CD4-positive, alpha-beta T cell (primary cell): ENCODE results near the gene FBRSL1. TPM values are rescaled to one million over a fixed set of nuclear protein-coding genes. Genes with fewer than 3 reads are reported as not detected.
"Not testable (repeated sequence)": the region's sequence is repeated elsewhere in the genome, so short reads cannot be mapped to it uniquely, and the experiment has no call there.

Experiments
- ATAC-seq: fragments of 200-7000 bp; cut with Tn5 transposase; one replicate; pipeline ENCODE4 v1.10.0; 2022; ENCODE audit warnings: mild to moderate bottlenecking; ENCODE audit not compliant: poor library complexity
- CTCF ChIA-PET: fragments of 350-600 bp; sonication (Branson Sonifier 250); formaldehyde crosslinking; loops from one replicate; lab custom pipeline; 2021; ENCODE audit warnings: antibody characterized with exemption, inconsistent platforms; lab: Charles Lee
- POLR2A ChIA-PET: fragments of 350-600 bp; sonication (Branson Sonifier 250); formaldehyde crosslinking; loops from one replicate; lab custom pipeline; 2021; ENCODE audit warnings: antibody characterized with exemption, inconsistent platforms; lab: Charles Lee
- DNase-seq, 14 experiments: peaks; one replicate each; pipeline ENCODE4 v3.0.0-alpha.2; 2013 to 2020; ENCODE audit warnings: mixed read lengths in 2 of 14
- H3K27ac ChIP-seq, 2 donors: one replicate each; pipeline versions ENCODE4 v1.5.1 to v1.7.0; 2013; ENCODE audit warnings: low read length in 2 of 2, low read depth in 1 of 2, mild to moderate bottlenecking in 1 of 2
- H3K27me3 ChIP-seq, 2 experiments: 1 replicate in 1 of 2; 2 replicates in 1 of 2; pipeline versions ENCODE4 v1.6.1 to v1.7.0; 2013; ENCODE audit warnings: low read length in 2 of 2, control low read depth in 1 of 2, mild to moderate bottlenecking in 1 of 2, moderate library complexity in 1 of 2; ENCODE audit not compliant: insufficient read depth in 2 of 2, control insufficient read depth in 1 of 2
- H3K36me3 ChIP-seq: one replicate; pipeline ENCODE4 v1.6.1; 2013; ENCODE audit warnings: low read length, control low read depth; ENCODE audit not compliant: insufficient read depth
- H3K4me1 ChIP-seq: one replicate; pipeline ENCODE4 v1.6.1; 2013; ENCODE audit warnings: low read length, control low read depth; ENCODE audit not compliant: insufficient read depth
- H3K4me3 ChIP-seq: one replicate; pipeline ENCODE4 v1.5.1; 2013; ENCODE audit warnings: mild to moderate bottlenecking, low read length, moderate library complexity
- H3K9me3 ChIP-seq, 2 experiments: 1 replicate in 1 of 2; 2 replicates in 1 of 2; pipeline versions ENCODE4 v1.6.1 to v1.7.0; 2013; ENCODE audit warnings: low read length in 2 of 2, mild to moderate bottlenecking in 2 of 2, control low read depth in 1 of 2, moderate library complexity in 1 of 2; ENCODE audit not compliant: control insufficient read depth in 1 of 2, insufficient read depth in 1 of 2
- H3K27ac Mint-ChIP-seq: one replicate; pipeline ENCODE4 v1.8.0; 2020; ENCODE audit warnings: mixed read lengths
- H3K27me3 Mint-ChIP-seq: one replicate; pipeline ENCODE4 v1.8.0; 2021; ENCODE audit warnings: mixed read lengths
- H3K36me3 Mint-ChIP-seq: one replicate; pipeline ENCODE4 v1.8.0; 2021; ENCODE audit warnings: low read depth, mixed read lengths
- H3K4me1 Mint-ChIP-seq: one replicate; pipeline ENCODE4 v1.8.0; 2021; ENCODE audit warnings: low read depth, mixed read lengths
- H3K4me3 Mint-ChIP-seq: one replicate; pipeline ENCODE4 v1.8.0; 2020; ENCODE audit warnings: mild to moderate bottlenecking, mixed read lengths
- H3K9me3 Mint-ChIP-seq: one replicate; pipeline ENCODE4 v1.8.0; 2020; ENCODE audit warnings: mixed read lengths
- CTCF ChIP-seq: fragments of 200-600 bp; IDR thresholded peaks from one replicate; pipeline ENCODE4 v1.8.0; 2022; ENCODE audit warnings: antibody characterized with exemption, mild to moderate bottlenecking
- intact Hi-C, 2 experiments: fragments of 100-400 bp; cut with DNase I in 1 of 2; cut with micrococcal nuclease in 1 of 2; formaldehyde crosslinking; loops; one replicate each; pipeline versions ENCODE4 v1.15.1 to v1.9.0; 2023 to 2025; cut with DNase I, micrococcal nuclease
- total RNA-seq, 174 experiments: library from RNA in 2 of 174; stranded (reverse) in 2 of 174; gene quantifications; one replicate each; pipeline ENCODE4 v1.2.3 and lab custom pipeline; 2021 to 2026

The FBRSL1 gene
- total RNA-seq, 2 experiments from 2014 or later = 75.8 to 80.7 TPM

- CTCF ChIA-PET = no interaction called here
- Mint-ChIP-seq H3K36me3 (peaks cover 13% of the 10 kb centered on the region), H3K4me1 (no peaks in the 10 kb centered on the region), H3K9me3 (no peaks in the 10 kb centered on the region), H3K27me3 (no peaks in the 10 kb centered on the region), H3K4me3 (no peak overlapping the region), H3K27ac (no peak overlapping the region)
- peaks cover 17% of the 10 kb centered on the region for H3K36me3 ChIP-seq
- ATAC-seq = no peak
- POLR2A ChIA-PET = no interaction called here
- DNase-seq = no peak
- no peak overlapping the region for H3K4me3 ChIP-seq
- H3K4me1 ChIP-seq = no peaks in the 10 kb centered on the region
- peaks cover 0 to 20% of the 10 kb centered on the region in 2 experiments for H3K9me3 ChIP-seq
- intact Hi-C loops = no loop called here
- no peaks in the 10 kb centered on the region for H3K27me3 ChIP-seq
- TF ChIP-seq CTCF = no peak
- no peak overlapping the region for H3K27ac ChIP-seq
Measured at GRCh38 chr12:132530851-132531250, 40.9 kb downstream of the FBRSL1 start.

GRCh38 chr12:132532711-132533583 lies 43.0 kb downstream of the FBRSL1 start:
- ATAC-seq, H3K4me1 ChIP-seq, DNase-seq, H3K27ac ChIP-seq, CTCF ChIA-PET, H3K27me3 ChIP-seq, H3K9me3 Mint-ChIP-seq, H3K27ac Mint-ChIP-seq, H3K4me3 ChIP-seq, intact Hi-C loops, POLR2A ChIA-PET, H3K4me3 Mint-ChIP-seq, H3K27me3 Mint-ChIP-seq, H3K4me1 Mint-ChIP-seq: not testable (repeated sequence)
- H3K9me3 ChIP-seq = peaks cover 0 to 20% of the 10 kb centered on the region in 2 experiments
- H3K36me3 ChIP-seq = peaks cover 12% of the 10 kb centered on the region
- peaks cover 18% of the 10 kb centered on the region for H3K36me3 Mint-ChIP-seq

- intact Hi-C loops = no loop called here
- Mint-ChIP-seq H3K27ac (no peak overlapping the region), H3K27me3 (no peaks in the 10 kb centered on the region), H3K4me3 (no peak overlapping the region), H3K36me3 (peaks cover 18% of the 10 kb centered on the region), H3K9me3 (no peaks in the 10 kb centered on the region), H3K4me1 (peaks cover 5% of the 10 kb centered on the region)
- H3K27ac ChIP-seq = no peak overlapping the region
- H3K4me1 ChIP-seq = no peaks in the 10 kb centered on the region
- ChIA-PET CTCF (no interaction called here), POLR2A (no interaction called here)
- H3K36me3 ChIP-seq = peaks cover 8% of the 10 kb centered on the region
- no peak for ATAC-seq
- H3K9me3 ChIP-seq = peaks cover 0 to 20% of the 10 kb centered on the region in 2 experiments
- TF ChIP-seq CTCF = no peak
- H3K4me3 ChIP-seq = no peak overlapping the region
- H3K27me3 ChIP-seq = no peaks in the 10 kb centered on the region
- DNase-seq = no peak
Measured at GRCh38 chr12:132533584-132533958, 43.6 kb downstream of the FBRSL1 start.
